Measurements from ENCODE around the gene GPANK1.

DNA sequence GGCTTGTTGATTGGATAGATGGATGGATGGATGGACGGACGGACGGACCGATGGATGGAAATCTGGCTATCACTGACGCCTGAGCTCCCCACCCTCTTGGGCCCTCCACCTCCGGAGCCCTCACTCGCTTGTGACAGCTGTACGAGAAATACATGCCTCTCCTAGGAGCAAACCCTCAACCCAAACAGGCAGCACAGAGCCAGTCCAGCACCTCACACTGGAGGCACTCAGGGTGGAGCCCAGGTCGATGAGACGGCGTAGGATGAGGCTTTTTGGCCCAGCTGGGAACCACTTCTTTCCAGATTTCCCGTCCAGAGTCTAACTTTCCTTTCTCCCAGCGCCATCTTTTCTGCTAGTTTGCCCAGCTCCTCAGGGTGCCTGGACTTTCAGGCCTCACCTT, 18.8 kb upstream of the GPANK1 start:
- no peak for TF ChIP-seq EZH2 (IDR thresholded peaks at IDR 0.05; ENCODE audit: borderline replicate concordance, low read length)
- TF ChIP-seq, protein P1, sequence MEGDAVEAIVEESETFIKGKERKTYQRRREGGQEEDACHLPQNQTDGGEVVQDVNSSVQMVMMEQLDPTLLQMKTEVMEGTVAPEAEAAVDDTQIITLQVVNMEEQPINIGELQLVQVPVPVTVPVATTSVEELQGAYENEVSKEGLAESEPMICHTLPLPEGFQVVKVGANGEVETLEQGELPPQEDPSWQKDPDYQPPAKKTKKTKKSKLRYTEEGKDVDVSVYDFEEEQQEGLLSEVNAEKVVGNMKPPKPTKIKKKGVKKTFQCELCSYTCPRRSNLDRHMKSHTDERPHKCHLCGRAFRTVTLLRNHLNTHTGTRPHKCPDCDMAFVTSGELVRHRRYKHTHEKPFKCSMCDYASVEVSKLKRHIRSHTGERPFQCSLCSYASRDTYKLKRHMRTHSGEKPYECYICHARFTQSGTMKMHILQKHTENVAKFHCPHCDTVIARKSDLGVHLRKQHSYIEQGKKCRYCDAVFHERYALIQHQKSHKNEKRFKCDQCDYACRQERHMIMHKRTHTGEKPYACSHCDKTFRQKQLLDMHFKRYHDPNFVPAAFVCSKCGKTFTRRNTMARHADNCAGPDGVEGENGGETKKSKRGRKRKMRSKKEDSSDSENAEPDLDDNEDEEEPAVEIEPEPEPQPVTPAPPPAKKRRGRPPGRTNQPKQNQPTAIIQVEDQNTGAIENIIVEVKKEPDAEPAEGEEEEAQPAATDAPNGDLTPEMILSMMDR (IDR thresholded peaks at IDR 0.05; ENCODE audit: low read length), result no peak
